ENCODE results near the gene ATP6V1A.
A peak's percentile ranks its signal among the peaks of the same experiment; 100 is the strongest.

The ATP6V1A gene

GRCh38 chr3:113731694-113732093 is 15.1 kb upstream of the ATP6V1A start:
- peaks cover 16% of the 10 kb centered on the region for H3K4me1 Mint-ChIP-seq (ENCODE audit: low read depth)
- H3K36me3 Mint-ChIP-seq (ENCODE audit: low read depth) = peaks cover 3% of the 10 kb centered on the region
- no peak overlapping the region for H3K4me3 Mint-ChIP-seq
- DNase-seq (ENCODE audit: low spot score) = no peak
- no peak overlapping the region for H3K27ac Mint-ChIP-seq
- H3K27me3 Mint-ChIP-seq (ENCODE audit: low read depth) = no peaks in the 10 kb centered on the region
- H3K9me3 Mint-ChIP-seq = no peaks in the 10 kb centered on the region

GRCh38 chr3:113736548-113737089 is 10.2 kb upstream of the ATP6V1A start:
- peak; percentile 10 for DNase-seq (ENCODE audit: low spot score)
- Mint-ChIP-seq H3K36me3 (ENCODE audit: low read depth) (peaks cover 1% of the 10 kb centered on the region), H3K4me1 (ENCODE audit: low read depth) (peaks cover 33% of the 10 kb centered on the region), H3K4me3 (peak overlapping the region; percentile 13), H3K9me3 (no peaks in the 10 kb centered on the region), H3K27me3 (ENCODE audit: low read depth) (no peaks in the 10 kb centered on the region), H3K27ac (peak overlapping the region; percentile 37)

- Mint-ChIP-seq H3K27me3 (ENCODE audit: low read depth) (no peaks in the 10 kb centered on the region), H3K4me1 (ENCODE audit: low read depth) (peaks cover 52% of the 10 kb centered on the region), H3K36me3 (ENCODE audit: low read depth) (peaks cover 11% of the 10 kb centered on the region), H3K27ac (no peak overlapping the region), H3K4me3 (no peak overlapping the region), H3K9me3 (no peaks in the 10 kb centered on the region)
- no peak for DNase-seq (ENCODE audit: low spot score)
These were observed 5.7 kb upstream of the ATP6V1A start for GRCh38 chr3:113741086-113741485.

- Mint-ChIP-seq H3K9me3 (no peaks in the 10 kb centered on the region), H3K36me3 (ENCODE audit: low read depth) (peaks cover 11% of the 10 kb centered on the region), H3K4me3 (no peak overlapping the region), H3K27ac (peak overlapping the region; percentile 69), H3K27me3 (ENCODE audit: low read depth) (no peaks in the 10 kb centered on the region), H3K4me1 (ENCODE audit: low read depth) (peaks cover 53% of the 10 kb centered on the region)
- DNase-seq (ENCODE audit: low spot score) = no peak
These were observed 5.2 kb upstream of the ATP6V1A start for GRCh38 chr3:113741620-113742019.

GRCh38 chr3:113743006-113743630 is 3.7 kb upstream of the ATP6V1A start:
- no peaks in the 10 kb centered on the region for H3K9me3 Mint-ChIP-seq
- peak overlapping the region; percentile 94 for H3K4me3 Mint-ChIP-seq
- H3K27ac Mint-ChIP-seq = peak overlapping the region; percentile 2
- H3K36me3 Mint-ChIP-seq (ENCODE audit: low read depth) = peaks cover 12% of the 10 kb centered on the region
- no peaks in the 10 kb centered on the region for H3K27me3 Mint-ChIP-seq (ENCODE audit: low read depth)
- H3K4me1 Mint-ChIP-seq (ENCODE audit: low read depth) = peaks cover 53% of the 10 kb centered on the region
- no peak for DNase-seq (ENCODE audit: low spot score)

- Mint-ChIP-seq H3K4me1 (ENCODE audit: low read depth) (peaks cover 59% of the 10 kb centered on the region), H3K27ac (peak overlapping the region; percentile 99), H3K9me3 (no peaks in the 10 kb centered on the region), H3K27me3 (ENCODE audit: low read depth) (no peaks in the 10 kb centered on the region), H3K4me3 (peak overlapping the region; percentile 94), H3K36me3 (ENCODE audit: low read depth) (peaks cover 12% of the 10 kb centered on the region)
- DNase-seq (ENCODE audit: low spot score) = peak; percentile 78
These were observed 1.7 kb upstream of the ATP6V1A start for GRCh38 chr3:113744941-113745755.

- Mint-ChIP-seq H3K4me3 (peak within 1 kb of the TSS; percentile 94), H3K27ac (peak within 1 kb of the TSS; percentile 99), H3K36me3 (ENCODE audit: low read depth) (peaks cover 12% of the 10 kb centered on the region), H3K9me3 (no peaks in the 10 kb centered on the region), H3K4me1 (ENCODE audit: low read depth) (peaks cover 58% of the 10 kb centered on the region), H3K27me3 (ENCODE audit: low read depth) (no peaks in the 10 kb centered on the region)
- peak; percentile 86 for DNase-seq (ENCODE audit: low spot score)
These were observed 883 bp upstream of the ATP6V1A start, which contains the start of gene NAA50 for GRCh38 chr3:113745756-113746547. NAA50 (minus strand) TSS chr3:113746249; CDS start chr3:113745949, 300 bp downstream.

- H3K9me3 Mint-ChIP-seq = no peaks in the 10 kb centered on the region
- peaks cover 11% of the 10 kb centered on the region for H3K36me3 Mint-ChIP-seq (ENCODE audit: low read depth)
- H3K27ac Mint-ChIP-seq = peak overlapping the region; percentile 99
- H3K4me1 Mint-ChIP-seq (ENCODE audit: low read depth) = peaks cover 44% of the 10 kb centered on the region
- H3K27me3 Mint-ChIP-seq (ENCODE audit: low read depth) = no peaks in the 10 kb centered on the region
- peak; percentile 71 for DNase-seq (ENCODE audit: low spot score)
- peak overlapping the region; percentile 94 for H3K4me3 Mint-ChIP-seq
These were observed 630 bp downstream of the ATP6V1A start for GRCh38 chr3:113747283-113748046.

GRCh38 chr3:113751141-113751540 is 4.3 kb downstream of the ATP6V1A start:
- DNase-seq (ENCODE audit: low spot score) = no peak
- Mint-ChIP-seq H3K4me3 (no peak overlapping the region), H3K4me1 (ENCODE audit: low read depth) (peaks cover 24% of the 10 kb centered on the region)

GRCh38 chr3:113753376-113753985 is 6.6 kb downstream of the ATP6V1A start:
- H3K27ac Mint-ChIP-seq = no peak overlapping the region
- no peaks in the 10 kb centered on the region for H3K27me3 Mint-ChIP-seq (ENCODE audit: low read depth)
- peaks cover 10% of the 10 kb centered on the region for H3K36me3 Mint-ChIP-seq (ENCODE audit: low read depth)
- H3K9me3 Mint-ChIP-seq = peaks cover 3% of the 10 kb centered on the region
- no peak for DNase-seq (ENCODE audit: low spot score)
- peaks cover 9% of the 10 kb centered on the region for H3K4me1 Mint-ChIP-seq (ENCODE audit: low read depth)
- H3K4me3 Mint-ChIP-seq = no peak overlapping the region

More at GRCh38 chr3:113751141-113751540, 4.3 kb downstream of the ATP6V1A start:
- no peaks in the 10 kb centered on the region for H3K9me3 Mint-ChIP-seq
- peaks cover 5% of the 10 kb centered on the region for H3K36me3 Mint-ChIP-seq (ENCODE audit: low read depth)
- H3K27ac Mint-ChIP-seq = no peak overlapping the region
- H3K27me3 Mint-ChIP-seq (ENCODE audit: low read depth) = no peaks in the 10 kb centered on the region

GRCh38 chr3:113754494-113755159 is 7.8 kb downstream of the ATP6V1A start:
- no peak overlapping the region for H3K4me3 Mint-ChIP-seq
- H3K27me3 Mint-ChIP-seq (ENCODE audit: low read depth) = no peaks in the 10 kb centered on the region
- H3K4me1 Mint-ChIP-seq (ENCODE audit: low read depth) = peaks cover 2% of the 10 kb centered on the region
- H3K27ac Mint-ChIP-seq = no peak overlapping the region
- H3K36me3 Mint-ChIP-seq (ENCODE audit: low read depth) = peaks cover 14% of the 10 kb centered on the region
- DNase-seq (ENCODE audit: low spot score) = no peak
- peaks cover 7% of the 10 kb centered on the region for H3K9me3 Mint-ChIP-seq

- no peak overlapping the region for H3K4me3 Mint-ChIP-seq
- H3K4me1 Mint-ChIP-seq (ENCODE audit: low read depth) = no peaks in the 10 kb centered on the region
- H3K9me3 Mint-ChIP-seq = peaks cover 7% of the 10 kb centered on the region
- DNase-seq (ENCODE audit: low spot score) = no peak
- H3K27ac Mint-ChIP-seq = no peak overlapping the region
- H3K27me3 Mint-ChIP-seq (ENCODE audit: low read depth) = no peaks in the 10 kb centered on the region
- peaks cover 12% of the 10 kb centered on the region for H3K36me3 Mint-ChIP-seq (ENCODE audit: low read depth)
These were observed 11.7 kb downstream of the ATP6V1A start for GRCh38 chr3:113758389-113759024.

All from T-helper 2 cell treated with Interferon-gamma antibody and Interleukin-4, amounts not matched to agents 5 μg/mL and 100 μg/mL, for 36 hours (primary cell).